Anterior cingulate cortex (tissue), 58 donors: ENCODE results near the gene ETNK2.

Experiments used
- DNase-seq, 58 donors: peaks; one replicate each; lab custom pipeline; 2025; lab: John Stamatoyannopoulos, UW

The ETNK2 gene

DNA sequence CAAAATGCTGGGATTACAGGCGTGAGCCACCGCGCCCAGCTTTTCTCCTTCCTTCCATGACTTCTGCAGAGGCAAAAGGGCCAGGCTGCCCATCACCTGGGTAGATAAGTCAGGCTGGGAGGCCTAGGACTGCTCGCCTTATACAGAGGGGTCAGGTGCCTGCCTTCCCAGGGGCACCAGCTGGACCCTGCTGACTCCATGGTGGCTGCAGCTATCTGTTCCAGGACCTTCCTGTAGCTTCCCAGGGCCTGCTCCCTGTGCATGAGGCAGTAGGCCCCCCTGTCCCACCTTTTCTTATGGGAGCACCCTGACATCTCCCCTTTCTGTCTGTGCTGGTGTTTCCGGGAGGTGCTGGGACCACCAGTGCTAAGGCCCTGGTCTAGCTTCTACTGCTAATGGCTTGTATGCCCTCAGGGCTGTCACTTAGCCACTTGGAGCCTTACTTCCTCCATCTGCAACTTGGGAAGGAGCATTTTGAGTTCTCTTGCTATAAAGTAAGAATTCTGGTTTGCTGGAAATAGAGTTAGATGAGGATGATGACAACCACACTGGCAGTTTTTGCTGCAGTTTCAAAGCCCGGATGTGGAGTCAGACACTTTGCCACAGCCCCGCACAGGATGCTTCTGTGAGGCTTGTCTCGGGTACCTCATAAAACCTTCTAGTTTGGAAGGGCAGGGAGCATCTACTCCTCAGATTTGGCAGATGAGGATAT lies 64.5 kb downstream of the ETNK2 start:
- DNase-seq, result no peak

DNA sequence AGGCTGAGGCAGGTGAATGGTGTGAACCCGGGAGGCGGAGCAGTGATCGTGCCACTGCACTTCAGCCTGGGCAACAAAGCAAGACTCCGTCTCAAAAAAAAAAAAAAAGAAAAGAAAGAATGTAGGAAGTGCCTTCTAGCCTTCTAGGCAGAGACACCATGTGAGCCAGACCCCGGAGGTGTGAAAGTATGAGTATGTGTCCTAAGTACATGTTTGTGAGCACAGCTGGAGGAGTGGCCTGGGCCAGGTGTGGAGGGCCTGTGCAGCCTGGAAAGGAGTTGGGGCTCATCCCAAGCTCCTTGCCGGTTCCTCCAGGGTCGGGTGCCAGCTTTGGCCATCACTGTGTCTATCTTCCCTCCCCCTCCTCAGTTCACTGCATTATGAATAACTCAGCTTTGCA lies 66.0 kb downstream of the ETNK2 start:
- DNase-seq, result no peak

DNA sequence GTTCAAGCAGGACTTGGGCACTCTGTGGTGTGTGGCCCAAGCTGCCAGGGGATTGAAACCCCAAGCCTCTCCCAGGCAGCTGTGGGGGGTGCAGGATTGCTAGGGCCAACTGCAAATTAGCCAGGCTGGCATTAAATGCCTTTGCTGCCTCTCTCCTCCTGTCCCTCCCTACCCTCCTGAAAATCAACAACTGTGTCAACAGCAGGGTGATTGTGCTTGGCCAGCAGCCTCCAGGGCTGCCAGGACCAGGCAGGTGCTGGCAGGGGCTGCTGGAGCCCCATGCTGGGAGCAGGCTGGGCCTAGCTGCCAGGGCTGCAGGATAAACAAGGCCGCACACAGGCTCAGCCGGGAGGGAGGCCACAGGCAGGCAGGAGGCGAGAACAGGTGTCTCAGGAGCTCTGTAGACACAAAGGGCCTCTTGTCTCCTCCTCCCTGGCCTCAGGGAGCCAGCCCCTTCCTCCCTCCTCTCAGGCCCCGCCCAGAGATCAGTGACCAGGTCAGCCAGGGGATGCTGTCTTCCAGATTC lies 67.5 kb downstream of the ETNK2 start:
- DNase-seq, result peak in 45 of 58 donors; percentile 20 to 89 (median 59)

GRCh38 chr1:204083491-204083890 lies 68.4 kb downstream of the ETNK2 start:
- no peak for DNase-seq

- no peak for DNase-seq
These were observed 69.9 kb downstream of the ETNK2 start for GRCh38 chr1:204081791-204082513.

DNA sequence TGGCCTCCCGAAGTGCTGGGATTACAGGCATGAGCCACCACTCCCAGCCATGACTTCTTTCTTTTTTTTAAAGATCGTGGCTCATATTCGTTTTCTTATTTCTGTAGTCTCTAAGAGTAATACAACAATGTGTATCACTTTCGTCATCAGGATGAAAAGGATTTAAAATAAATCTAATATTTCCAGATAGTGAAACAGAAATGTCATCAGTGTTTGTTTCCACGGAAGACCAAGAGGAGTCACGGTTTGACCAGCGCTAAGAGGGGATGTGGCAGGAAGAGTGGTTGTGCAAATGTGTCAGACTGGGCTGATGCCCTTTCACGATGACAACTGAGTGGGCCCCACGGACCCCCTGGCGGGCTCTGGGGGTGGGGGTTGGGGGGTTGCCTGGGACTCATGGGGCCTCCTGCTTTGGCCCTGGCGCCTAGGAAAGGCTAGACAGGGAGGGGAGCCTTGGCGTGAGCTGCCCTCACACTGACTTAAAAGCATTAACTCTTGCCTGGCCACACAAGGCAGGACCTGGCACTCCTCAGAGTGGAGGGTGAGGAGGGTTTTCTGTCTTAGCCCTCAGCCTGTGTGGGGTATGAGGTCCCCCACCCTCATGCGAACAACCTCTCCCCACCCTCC lies 70.6 kb downstream of the ETNK2 start:
- no peak for DNase-seq
